SK-N-SH (cell line): Measurements from ENCODE around the gene UTP11. TPM values are rescaled to one million over a fixed set of nuclear protein-coding genes. Genes with fewer than 3 reads are reported as not detected.

Experiments
- CTCF ChIA-PET: fragments of 300-600, 350-600 bp; formaldehyde crosslinking; extraction: SDS; loops from one replicate; lab custom pipeline; 2021; lab: Yijun Ruan, JAX
- POLR2A ChIA-PET: fragments of 350-600 bp; sonication (Branson Sonifier 250); formaldehyde crosslinking; extraction: SDS; loops from one replicate; lab custom pipeline; 2020; ENCODE audit warnings: antibody characterized with exemption, inconsistent platforms; lab: Yijun Ruan, JAX
- DNase-seq: peaks from one replicate; pipeline ENCODE4 v3.0.0; 2012
- H2AFZ ChIP-seq: fragments of 200-600 bp; sonication (generic); 2 replicates; pipeline ENCODE4 v1.8.1; 2016; ENCODE audit warnings: antibody characterized with exemption, mild to moderate bottlenecking, low read depth
- H3F3A ChIP-seq: fragments of 200-600 bp; sonication (generic); replicated peaks from 2 replicates; pipeline ENCODE3; 2016; ENCODE audit warnings: antibody characterized with exemption, mild to moderate bottlenecking; ENCODE audit not compliant: insufficient read depth
- H3K27ac ChIP-seq, 2 experiments: fragments of 200-500 bp in 1 of 2; fragments of 200-600 bp in 1 of 2; sonication (Bioruptor generic) in 1 of 2; sonication (generic), shearing (Covaris generic) in 1 of 2; 2 replicates each; pipeline versions ENCODE4 v1.5.1 to v1.6.1; 2014 to 2016; ENCODE audit warnings: low read depth in 2 of 2, inconsistent platforms in 1 of 2, low read length in 1 of 2, mild to moderate bottlenecking in 1 of 2, mixed read lengths in 1 of 2
- H3K27me3 ChIP-seq: fragments of 200-600 bp; sonication (generic), shearing (Covaris generic); 2 replicates; pipeline ENCODE4 v1.6.1; 2016; ENCODE audit warnings: mixed run types; ENCODE audit not compliant: insufficient read depth
- H3K36me3 ChIP-seq, 2 experiments: fragments of 200-500 bp in 1 of 2; fragments of 200-600 bp in 1 of 2; sonication (Bioruptor generic) in 1 of 2; sonication (generic) in 1 of 2; replicated peaks in 1 of 2; 2 replicates each; pipeline versions ENCODE3 to v1.5.1; 2014 to 2016; ENCODE audit warnings: low read length in 1 of 2, mild to moderate bottlenecking in 1 of 2; ENCODE audit not compliant: insufficient read depth in 2 of 2, control insufficient read depth in 1 of 2
- H3K4me1 ChIP-seq, 2 experiments: fragments of 200-500 bp in 1 of 2; fragments of 200-600 bp in 1 of 2; sonication (Bioruptor generic) in 1 of 2; sonication (generic), shearing (Covaris generic) in 1 of 2; 2 replicates each; pipeline versions ENCODE4 v1.5.1 to v1.6.1; 2014 to 2016; ENCODE audit warnings: low read depth in 1 of 2, low read length in 1 of 2, mixed run types in 1 of 2; ENCODE audit not compliant: insufficient read depth in 2 of 2, control insufficient read depth in 1 of 2
- H3K4me2 ChIP-seq: fragments of 200-600 bp; sonication (generic), shearing (Covaris generic); 2 replicates; pipeline ENCODE4 v1.6.1; 2017; ENCODE audit warnings: mixed run types
- H3K4me3 ChIP-seq, 2 experiments: fragments of 200-500 bp in 1 of 2; fragments of 200-600 bp in 1 of 2; sonication (Bioruptor generic) in 1 of 2; sonication (generic), shearing (Covaris generic) in 1 of 2; 2 replicates each; pipeline versions ENCODE4 v1.5.1 to v1.8.1; 2014 to 2016; ENCODE audit warnings: low read depth in 2 of 2, inconsistent platforms in 1 of 2, low read length in 1 of 2, mild to moderate bottlenecking in 1 of 2, mixed read lengths in 1 of 2, moderate library complexity in 1 of 2
- H3K79me2 ChIP-seq: fragments of 200-600 bp; sonication (generic); 2 replicates; pipeline ENCODE4 v1.8.1; 2017; ENCODE audit warnings: mild to moderate bottlenecking; ENCODE audit not compliant: insufficient read depth
- H3K9ac ChIP-seq: fragments of 200-600 bp; sonication (generic); 2 replicates; pipeline ENCODE4 v1.6.1; 2017; ENCODE audit warnings: mixed run types
- H3K9me2 ChIP-seq: fragments of 200-600 bp; sonication (generic); 2 replicates; pipeline ENCODE4 v1.6.1; 2017; ENCODE audit warnings: mixed run types
- H3K9me3 ChIP-seq: fragments of 200-600 bp; sonication (generic); 2 replicates; pipeline ENCODE4 v1.6.1; 2017; ENCODE audit warnings: mixed run types, mild to moderate bottlenecking, moderate library complexity
- H4K20me1 ChIP-seq: fragments of 200-600 bp; sonication (generic); 2 replicates; pipeline ENCODE4 v1.6.1; 2017; ENCODE audit warnings: mild to moderate bottlenecking, mixed run types; ENCODE audit not compliant: insufficient read depth
- EP300 ChIP-seq, 2 experiments: IDR thresholded peaks; 2 replicates each; pipeline versions ENCODE4 v1.4.0 to v1.6.1; 2012; ENCODE audit warnings: borderline replicate concordance in 1 of 2, low read depth in 1 of 2, low read length in 1 of 2
- FOXJ3 ChIP-seq: sonication (generic); formaldehyde crosslinking; IDR thresholded peaks from 2 replicates; pipeline ENCODE4 v1.5.1; 2020; ENCODE audit warnings: mild to moderate bottlenecking, missing genetic modification reagents
- GABPA ChIP-seq: IDR thresholded peaks from 2 replicates; pipeline ENCODE4 v1.4.0; 2012; ENCODE audit warnings: low read depth, mild to moderate bottlenecking
- IRF3 ChIP-seq: fragments of 150-350 bp; IDR thresholded peaks from 2 replicates; pipeline ENCODE4 v1.6.1; 2016; ENCODE audit warnings: mild to moderate bottlenecking, low read depth, low read length
- MXI1 ChIP-seq: IDR thresholded peaks from 2 replicates; pipeline ENCODE4 v1.6.1; 2012; ENCODE audit warnings: mild to moderate bottlenecking, low read depth, low read length, improper control_type of control experiment
- PBX3 ChIP-seq: IDR thresholded peaks from 2 replicates; pipeline ENCODE4; 2012
- RAD21 ChIP-seq: IDR thresholded peaks from 2 replicates; pipeline ENCODE4 v1.6.1; 2012; ENCODE audit warnings: mild to moderate bottlenecking, low read length
- RFX5 ChIP-seq: IDR thresholded peaks from 2 replicates; pipeline ENCODE4 v1.6.1; 2012; ENCODE audit warnings: mild to moderate bottlenecking, improper control_type of control experiment, low read length
- SIN3A ChIP-seq: IDR thresholded peaks from 2 replicates; pipeline ENCODE4 v1.6.1; 2012; ENCODE audit warnings: low read depth, mild to moderate bottlenecking, low read length, moderate library complexity, borderline replicate concordance
- TCF12 ChIP-seq: IDR thresholded peaks from 2 replicates; pipeline ENCODE4 v1.4.0; 2012
- USF1 ChIP-seq: IDR thresholded peaks from 2 replicates; pipeline ENCODE4 v1.4.0; 2012; ENCODE audit warnings: low read depth, borderline replicate concordance
- USF2 ChIP-seq: fragments of 150-350 bp; IDR thresholded peaks from 2 replicates; pipeline ENCODE4 v1.6.1; 2017; ENCODE audit warnings: antibody characterized with exemption, low read length, low read depth, borderline replicate concordance
- YY1 ChIP-seq: IDR thresholded peaks from 2 replicates; pipeline ENCODE4 v1.4.0; 2012; ENCODE audit warnings: low read depth, mild to moderate bottlenecking
- WGBS: methylation state at CpG from one replicate; pipeline ENCODE4 v1.1.6; 2017; ENCODE audit warnings: low lambda C conversion rate; 5-methylcytosine and 5-hydroxymethylcytosine counted together
- polyA plus RNA-seq, 3 experiments: library from polyadenylated mRNA; depleted of rRNA; stranded (reverse); fragments of >200 nt; gene quantifications; 2 replicates each; pipeline ENCODE4 v1.2.3, GENCODE V29; 2012

UTP11 gene
- polyA plus RNA-seq, 1 of the 3 experiments (the other 2 are of a cell fraction): 26.8 TPM

- TF ChIP-seq YY1 (no peak), TCF12 (no peak), EP300 (IDR thresholded peaks at IDR 0.05; ENCODE audit: borderline replicate concordance in 1 of 2, low read depth in 1 of 2, low read length in 1 of 2) (no peak), FOXJ3 (no peak), GABPA (no peak), RAD21 (no peak), USF1 (no peak), IRF3 (no peak), USF2 (no peak)
- POLR2A ChIA-PET: interaction anchor here (0.6 kb wide), 1 partner anchor 217 kb away, joined by 3 read pairs; no protein-coding TSS in a partner anchor
- 34% methylated on average over 4 of the region's 4 CpGs for WGBS
Measured at GRCh38 chr1:38055965-38056364, 43.4 kb downstream of the UTP11 start.

GRCh38 chr1:38059635-38060250 is 47.2 kb downstream of the UTP11 start:
- H3K4me1 ChIP-seq: peaks cover 0 to 7% of the 10 kb centered on the region in 2 experiments; a peak in 2 of 4 replicates
- no peaks in the 10 kb centered on the region for H3K36me3 ChIP-seq
- H3K9me2 ChIP-seq: no peaks in the 10 kb centered on the region
- H3K4me3 ChIP-seq: no peak overlapping the region
- 43% methylated on average over 6 of the region's 6 CpGs for WGBS
- no peak overlapping the region for H3K27ac ChIP-seq
- POLR2A ChIA-PET: no interaction called here
- TF ChIP-seq MXI1: no peak
- TF ChIP-seq SIN3A: no peak
- no peak for TF ChIP-seq PBX3
- TF ChIP-seq RFX5: no peak
- H3K27me3 ChIP-seq: peaks cover 16% of the 10 kb centered on the region; the same call in 1 of the 2 replicates
- H2AFZ ChIP-seq: no peak overlapping the region
- DNase-seq: no peak
- no peaks in the 10 kb centered on the region for H3K9me3 ChIP-seq
- H4K20me1 ChIP-seq: no peaks in the 10 kb centered on the region
- no peaks in the 10 kb centered on the region for H3F3A ChIP-seq
- H3K79me2 ChIP-seq: no peaks in the 10 kb centered on the region
- H3K9ac ChIP-seq: no peak overlapping the region
- CTCF ChIA-PET: interaction anchor here (1.0 to 7.2 kb wide), 2 partner anchors 11 to 33 kb away, joined by 3 to 36 read pairs; no protein-coding TSS in a partner anchor
- H3K4me2 ChIP-seq: no peak overlapping the region

More at GRCh38 chr1:38055965-38056364, 43.4 kb downstream of the UTP11 start:
- DNase-seq: no peak
- H3K9me2 ChIP-seq: no peaks in the 10 kb centered on the region
- H3F3A ChIP-seq: no peaks in the 10 kb centered on the region
- H3K27ac ChIP-seq: no peak overlapping the region
- CTCF ChIA-PET: interaction anchor here (1.5 to 2.0 kb wide), 2 partner anchors 14 to 16 kb away, joined by 3 to 9 read pairs; no protein-coding TSS in a partner anchor
- H3K79me2 ChIP-seq: no peaks in the 10 kb centered on the region
- no peak overlapping the region for H2AFZ ChIP-seq
- no peak overlapping the region for H3K4me2 ChIP-seq
- H3K9ac ChIP-seq: no peak overlapping the region
- no peaks in the 10 kb centered on the region for H4K20me1 ChIP-seq
- H3K9me3 ChIP-seq: no peaks in the 10 kb centered on the region
- peaks cover 19% of the 10 kb centered on the region; the same call in 1 of the 2 replicates for H3K27me3 ChIP-seq
- no peaks in the 10 kb centered on the region for H3K36me3 ChIP-seq
- H3K4me3 ChIP-seq: no peak overlapping the region
- peaks cover 0 to 3% of the 10 kb centered on the region in 2 experiments; a peak in 2 of 4 replicates for H3K4me1 ChIP-seq
